HepG2 (cell line): Measurements from ENCODE around the gene PTH. TPM values are rescaled to one million over a fixed set of nuclear protein-coding genes. Genes with fewer than 3 reads are reported as not detected.

ENCODE experiments used
- CREBL2 ChIP-seq: sonication (generic); formaldehyde crosslinking; IDR thresholded peaks from 2 replicates; pipeline ENCODE4 v1.8.1; 2023; ENCODE audit warnings: missing genetic modification reagents, mild to moderate bottlenecking, borderline replicate concordance
- CTCF ChIP-seq: sonication (generic); formaldehyde crosslinking; IDR thresholded peaks from 2 replicates; pipeline ENCODE4 v1.5.0; 2020; ENCODE audit warnings: mild to moderate bottlenecking, missing genetic modification reagents, moderate library complexity
- EEA1 ChIP-seq: sonication (generic); formaldehyde crosslinking; IDR thresholded peaks from 2 replicates; pipeline ENCODE4 v1.5.1; 2020; ENCODE audit warnings: mild to moderate bottlenecking, missing genetic modification reagents, borderline replicate concordance
- KAT8 ChIP-seq: IDR thresholded peaks from 2 replicates; pipeline ENCODE4 v1.6.1; 2016; ENCODE audit warnings: missing genetic modification reagents, missing compliant biosample characterization
- KLF13 ChIP-seq: sonication (generic); formaldehyde crosslinking; IDR thresholded peaks from 2 replicates; pipeline ENCODE4 v1.4.0; 2020; ENCODE audit warnings: mild to moderate bottlenecking, missing genetic modification reagents
- KLF9 ChIP-seq: IDR thresholded peaks from 2 replicates; pipeline ENCODE4 v1.6.1; 2016; ENCODE audit warnings: low read depth
- MEIS2 ChIP-seq: sonication (generic); formaldehyde crosslinking; IDR thresholded peaks from 2 replicates; pipeline ENCODE4 v1.9.0; 2021; ENCODE audit warnings: mild to moderate bottlenecking, missing genetic modification reagents
- NFKBIZ ChIP-seq: IDR thresholded peaks from 2 replicates; pipeline ENCODE4 v1.6.1; 2018; ENCODE audit warnings: missing genetic modification reagents, missing compliant biosample characterization
- PCBP1 ChIP-seq: fragments of 200-400 bp; formaldehyde crosslinking; IDR thresholded peaks from 2 replicates; pipeline ENCODE4 v1.6.1; 2017; ENCODE audit warnings: mild to moderate bottlenecking, low read depth, low read length, borderline replicate concordance
- PHF21A ChIP-seq: sonication (generic); formaldehyde crosslinking; IDR thresholded peaks from 2 replicates; pipeline ENCODE4 v1.5.0; 2020; ENCODE audit warnings: mild to moderate bottlenecking, missing genetic modification reagents
- SP4 ChIP-seq: sonication (generic); formaldehyde crosslinking; IDR thresholded peaks from 2 replicates; pipeline ENCODE4 v1.8.1; 2023; ENCODE audit warnings: mild to moderate bottlenecking, missing genetic modification reagents
- TFDP1 ChIP-seq: IDR thresholded peaks from 2 replicates; pipeline ENCODE4 v1.6.1; 2016; ENCODE audit warnings: missing compliant biosample characterization, missing genetic modification reagents, borderline replicate concordance
- THAP11 ChIP-seq: IDR thresholded peaks from 2 replicates; pipeline ENCODE4 v1.6.1; 2016; ENCODE audit warnings: missing biosample characterization, missing genetic modification reagents
- USF2 ChIP-seq, 2 experiments: sonication (generic) in 1 of 2; formaldehyde crosslinking in 1 of 2; IDR thresholded peaks; 2 replicates each; pipeline versions ENCODE4 v1.5.1 to v1.6.1; 2011 to 2020; ENCODE audit warnings: borderline replicate concordance in 1 of 2, low read depth in 1 of 2, low read length in 1 of 2, mild to moderate bottlenecking in 1 of 2, missing genetic modification reagents in 1 of 2, moderate library complexity in 1 of 2
- YEATS4 ChIP-seq: sonication (generic); formaldehyde crosslinking; IDR thresholded peaks from 2 replicates; pipeline ENCODE4 v1.4.0; 2020; ENCODE audit warnings: missing genetic modification reagents, borderline replicate concordance
- ZBTB39 ChIP-seq: sonication (generic); formaldehyde crosslinking; IDR thresholded peaks from 2 replicates; pipeline ENCODE4 v1.5.0; 2020; ENCODE audit warnings: missing genetic modification reagents
- ZKSCAN5 ChIP-seq: sonication (generic); formaldehyde crosslinking; IDR thresholded peaks from 2 replicates; pipeline ENCODE4 v1.5.1; 2020; ENCODE audit warnings: mild to moderate bottlenecking, missing genetic modification reagents
- ZNF362 ChIP-seq: sonication (generic); formaldehyde crosslinking; IDR thresholded peaks from 2 replicates; pipeline ENCODE4 v1.4.0; 2020; ENCODE audit warnings: missing genetic modification reagents, mild to moderate bottlenecking, borderline replicate concordance
- ZNF414 ChIP-seq: sonication (generic); formaldehyde crosslinking; IDR thresholded peaks from 2 replicates; pipeline ENCODE4 v1.5.0; 2020; ENCODE audit warnings: missing genetic modification reagents
- ZNF530 ChIP-seq: sonication (generic); formaldehyde crosslinking; IDR thresholded peaks from 2 replicates; pipeline ENCODE4 v1.5.0; 2020; ENCODE audit warnings: low read depth, mild to moderate bottlenecking, missing genetic modification reagents
- polyA plus RNA-seq, 8 experiments: library from polyadenylated mRNA; depleted of rRNA in 3 of 8; stranded (reverse) in 7 of 8; unstranded in 1 of 8; fragments of >200 nt; fragmentation: Illumina TruSeq in 4 of 8; extraction: Trizol in 4 of 8; gene quantifications; 2 replicates each; pipeline versions ENCODE4 v1.2.1 to v1.2.3, GENCODE V29; 2011 to 2016; ENCODE audit warnings: low read depth in 4 of 8, missing spikeins in 1 of 8, mixed read lengths in 1 of 8; ENCODE audit not compliant: insufficient read depth in 1 of 8
- total RNA-seq, 5 experiments: library from RNA; depleted of rRNA; stranded (reverse); fragments of >200 nt; fragmentation: Illumina TruSeq; extraction: Trizol; gene quantifications; 2 replicates each; pipeline ENCODE4 v1.2.3, GENCODE V29; 2016; ENCODE audit warnings: low read depth in 1 of 5

The PTH gene
- total and polyA plus RNA-seq, 2 of the 13 experiments (the other 11 are each of a cell fraction or from before 2014, with no cell fraction given): not detected

- TF ChIP-seq KAT8 (CRISPR knock-in tag) (peak; percentile 42), SP4 (CRISPR knock-in tag) (0 out of 2 replicates have a peak, but pooled peaks have one; percentile 35), USF2 (IDR thresholded peaks at IDR 0.05; ENCODE audit: low read depth, low read length) (no peak), USF2 (CRISPR knock-in tag; IDR thresholded peaks at IDR 0.05; ENCODE audit: borderline replicate concordance) (no peak), EEA1 (CRISPR knock-in tag) (no peak), ZNF362 (CRISPR knock-in tag) (no peak), THAP11 (CRISPR knock-in tag) (peak; percentile 4; the same call in 1 of the 2 replicates), PCBP1 (no peak), NFKBIZ (CRISPR knock-in tag) (no peak), ZKSCAN5 (CRISPR knock-in tag) (no peak), TFDP1 (CRISPR knock-in tag) (no peak), PHF21A (CRISPR knock-in tag) (0 out of 2 replicates have a peak, but pooled peaks have one; percentile 12), ZNF530 (CRISPR knock-in tag) (no peak), YEATS4 (CRISPR knock-in tag) (0 out of 2 replicates have a peak, but pooled peaks have one; percentile 9), CREBL2 (no peak), KLF13 (CRISPR knock-in tag) (no peak), CTCF (peak; percentile 67), KLF9 (CRISPR knock-in tag) (no peak; the same call in 1 of the 2 replicates), MEIS2 (no peak), ZBTB39 (CRISPR knock-in tag) (no peak), ZNF414 (CRISPR knock-in tag) (0 out of 2 replicates have a peak, but pooled peaks have one; percentile 60)
Observed at GRCh38 chr11:13487661-13488030, 8.2 kb downstream of the PTH start (continued).
